Stimulated activated CD4-positive, alpha-beta T cell treated with anti-CD3 and anti-CD28 coated beads, Interleukin-1b, Interleukin-23, amount 100 ng/mL, for 48 hours (primary cell): Measurements from ENCODE around the gene GOLGA6L2.
"Not testable (repeated sequence)": the region's sequence is repeated elsewhere in the genome, so short reads cannot be mapped to it uniquely, and the experiment has no call there.

Source experiments
- DNase-seq: peaks from one replicate; pipeline ENCODE4 v3.0.0-alpha.2; 2020

The GOLGA6L2 gene

DNA sequence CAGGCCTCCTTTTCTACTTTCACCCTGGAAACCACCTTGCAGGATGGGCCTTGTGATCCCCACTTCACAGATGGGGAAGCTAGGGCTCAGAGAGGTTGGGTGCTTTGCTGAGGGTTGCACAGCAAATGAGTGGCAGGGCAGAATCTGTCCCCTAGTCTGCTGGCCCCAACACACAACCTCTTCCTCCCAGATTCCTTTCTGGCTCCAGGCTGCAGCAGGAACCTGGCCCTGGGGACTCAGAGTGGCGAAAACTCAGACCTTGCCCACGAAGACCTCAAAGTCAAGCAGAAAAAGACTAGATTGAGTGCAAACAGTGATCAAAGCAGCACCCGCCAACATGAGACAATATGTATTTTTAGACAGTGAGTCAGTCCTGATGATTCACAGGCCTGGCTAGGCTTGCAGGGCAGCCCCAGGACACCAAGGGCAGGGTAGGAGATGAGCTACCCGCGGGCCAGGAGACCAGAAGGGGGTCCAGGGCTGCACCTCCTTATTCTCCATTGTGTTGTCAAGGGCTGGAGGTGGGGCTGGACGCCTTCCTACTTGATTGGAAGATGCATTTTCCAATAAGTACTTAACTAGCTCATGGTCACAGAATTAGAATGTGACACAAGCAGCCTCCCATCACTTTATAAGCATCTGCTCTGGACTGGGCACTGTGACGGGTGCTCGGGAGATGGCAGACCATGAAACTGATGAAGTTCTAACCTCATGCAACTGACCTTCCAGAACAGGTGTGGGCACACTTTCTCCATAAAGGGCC, 23.9 kb downstream of the GOLGA6L2 start:
- no peak for DNase-seq

DNA sequence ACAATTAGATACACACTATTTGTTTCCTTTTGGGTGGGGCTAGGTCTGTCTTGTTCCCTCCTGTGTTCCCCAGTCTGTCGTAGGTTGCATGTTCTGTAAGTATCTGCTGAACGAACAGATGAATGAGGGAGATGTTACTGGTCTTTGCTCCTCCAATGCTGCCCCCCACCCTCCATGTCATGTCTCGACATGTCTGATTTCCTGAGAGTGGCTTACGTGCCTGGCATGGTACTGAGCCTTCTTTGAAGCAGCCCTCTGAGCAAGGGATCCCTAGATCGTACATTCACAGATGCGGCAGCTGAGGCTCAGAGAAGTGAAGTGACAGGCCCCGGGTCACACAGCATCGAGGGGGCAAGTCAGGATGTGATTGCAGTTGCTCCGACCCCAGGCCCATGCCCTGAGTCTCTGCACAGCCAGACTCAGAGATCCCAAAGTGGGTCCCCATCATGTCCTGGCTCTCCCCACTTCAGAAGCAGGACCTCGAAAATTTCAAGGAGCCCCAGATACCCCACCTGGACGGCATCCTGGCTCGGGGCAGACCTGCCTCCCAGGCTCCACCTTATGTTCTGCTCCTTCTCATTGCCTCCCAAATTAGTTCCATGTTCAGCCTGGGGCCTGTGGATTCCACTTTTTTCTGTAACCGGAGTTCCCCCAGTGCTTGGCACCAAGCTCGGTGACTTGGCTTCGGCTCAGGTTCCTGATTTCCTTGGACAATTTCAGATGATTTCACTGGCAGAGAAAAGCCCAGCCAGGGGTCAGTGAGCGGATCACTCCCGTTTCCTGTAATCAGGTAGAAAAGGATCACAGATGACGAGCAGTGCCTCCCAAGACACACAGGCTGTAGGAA, 24.7 kb downstream of the GOLGA6L2 start:
- DNase-seq = no peak

DNA sequence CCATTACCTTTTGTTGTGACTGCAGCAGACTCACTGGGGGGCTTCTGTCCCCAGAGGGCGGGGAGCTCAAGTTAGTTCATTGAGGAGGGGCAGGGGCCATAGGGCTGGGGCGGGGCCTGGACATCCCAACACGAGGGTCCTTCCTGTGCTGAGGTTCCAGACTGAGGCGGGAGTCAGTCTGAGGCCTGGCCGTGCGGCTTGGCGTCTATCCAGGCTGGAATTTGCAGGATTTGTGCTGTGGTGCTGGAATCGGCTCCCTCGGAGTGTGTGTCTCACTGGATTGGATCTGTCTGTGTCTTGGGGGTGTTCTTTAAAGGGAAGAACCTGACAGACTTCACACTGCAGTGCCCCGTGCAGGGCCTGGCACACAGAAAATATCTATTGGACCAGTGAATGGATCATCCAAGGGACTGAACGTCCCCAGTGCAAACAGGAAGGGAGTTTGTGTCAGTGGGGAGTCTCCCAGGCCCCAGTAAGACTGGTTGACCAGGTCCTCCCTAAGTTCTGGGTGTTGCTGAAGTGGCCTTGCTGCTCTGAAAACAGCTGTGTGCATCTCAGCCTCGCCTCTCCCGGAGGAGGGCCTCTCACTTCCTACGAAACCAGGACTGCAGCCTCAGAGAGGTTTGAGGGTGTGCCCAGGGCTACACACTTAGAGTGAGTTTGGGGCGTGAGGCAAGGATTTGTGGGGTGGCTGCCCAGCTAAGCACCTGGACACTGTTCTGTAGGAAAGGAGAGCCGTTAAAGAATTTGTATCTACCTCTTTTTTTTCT, 26.1 kb downstream of the GOLGA6L2 start:
- no peak for DNase-seq

DNA sequence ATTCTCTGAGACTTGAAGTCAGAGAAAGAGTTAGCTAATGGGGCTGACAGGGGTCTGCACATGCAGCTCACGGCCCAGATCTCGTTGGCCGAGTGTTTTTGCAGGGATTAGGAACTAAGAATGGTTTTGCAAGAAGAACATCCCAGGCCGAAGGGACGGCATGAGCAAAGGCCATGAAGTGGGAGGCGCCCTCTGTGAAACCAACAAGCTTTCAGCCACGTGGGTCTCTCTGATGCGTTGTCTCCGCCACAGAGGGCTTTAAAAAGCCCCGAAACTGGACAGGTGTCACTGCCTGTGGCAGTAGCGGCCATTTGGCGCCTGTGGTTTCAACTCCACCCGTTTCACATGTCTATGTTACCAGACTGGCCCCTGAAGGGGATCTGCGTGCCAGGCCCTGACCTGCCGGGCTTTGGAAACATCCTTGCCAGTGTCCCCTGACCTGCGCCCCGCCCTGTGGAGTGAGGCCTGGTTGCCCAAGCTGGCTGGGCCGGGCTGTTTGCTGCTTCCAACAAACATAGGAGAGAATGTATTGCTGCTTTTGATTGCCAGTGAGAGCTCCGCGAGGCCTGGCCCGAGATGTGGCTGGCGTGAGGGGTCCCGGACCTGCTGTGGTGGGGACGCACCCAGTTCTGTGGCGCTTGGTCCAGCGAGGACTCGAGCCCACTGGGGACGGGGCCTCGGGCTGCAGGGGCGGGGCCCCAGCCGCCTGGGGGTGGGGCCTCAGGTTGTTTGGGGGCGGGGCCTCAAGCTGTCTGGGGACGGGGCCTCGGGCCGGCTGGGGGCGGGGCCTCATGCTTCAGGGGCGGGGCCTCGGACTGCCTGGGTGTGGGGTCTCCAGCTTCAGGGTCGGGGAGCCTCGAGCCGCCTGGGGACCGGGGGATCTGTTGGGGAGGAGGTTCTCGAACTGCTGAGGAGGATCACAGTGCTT, 30.4 kb downstream of the GOLGA6L2 start:
- DNase-seq = no peak

DNA sequence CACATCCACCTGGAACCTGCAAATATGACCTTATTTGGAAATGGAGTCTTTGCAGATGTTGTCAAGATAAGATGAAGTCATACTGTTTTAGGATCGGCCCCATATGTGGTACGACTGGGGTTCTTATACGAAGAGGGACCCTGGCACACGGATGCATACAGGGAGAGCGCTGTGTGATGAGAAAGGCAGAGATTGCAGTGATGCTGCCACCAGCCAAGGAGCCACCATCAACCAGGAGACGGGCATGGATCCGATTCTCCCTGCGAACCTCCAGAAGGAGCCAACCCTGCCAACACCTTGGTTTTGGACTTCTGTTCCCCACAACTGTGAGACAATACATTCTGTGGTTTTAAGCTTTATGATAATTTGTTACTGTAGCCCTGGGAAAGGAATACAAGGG, 31.2 kb downstream of the GOLGA6L2 start:
- DNase-seq = not testable (repeated sequence)

DNA sequence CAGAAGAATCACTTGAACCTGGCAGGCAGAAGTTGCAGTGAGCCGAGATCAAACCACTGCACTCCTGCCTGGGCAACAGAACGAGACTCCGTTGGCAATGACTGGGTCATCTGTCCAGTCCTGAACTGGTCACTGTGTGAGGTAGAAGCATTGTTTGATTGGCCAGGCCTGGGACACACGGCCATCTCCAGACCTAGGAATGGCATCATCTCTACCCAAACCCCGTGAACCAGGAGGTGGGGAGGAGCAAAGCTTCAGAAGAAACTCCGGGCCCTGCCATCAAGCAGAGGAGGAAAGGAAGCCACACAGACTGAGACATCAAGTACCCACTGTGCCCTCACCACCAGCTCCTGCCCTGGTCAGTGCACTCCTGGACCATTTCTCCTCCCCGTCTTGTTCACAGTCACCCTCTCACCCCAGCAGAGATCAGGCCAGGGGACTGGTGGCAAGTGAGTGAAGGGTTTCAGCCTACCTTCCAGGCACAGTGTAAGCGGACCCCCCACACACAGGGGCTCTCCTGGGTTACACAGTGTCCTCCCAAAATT, 31.6 kb downstream of the GOLGA6L2 start:
- DNase-seq = no peak

DNA sequence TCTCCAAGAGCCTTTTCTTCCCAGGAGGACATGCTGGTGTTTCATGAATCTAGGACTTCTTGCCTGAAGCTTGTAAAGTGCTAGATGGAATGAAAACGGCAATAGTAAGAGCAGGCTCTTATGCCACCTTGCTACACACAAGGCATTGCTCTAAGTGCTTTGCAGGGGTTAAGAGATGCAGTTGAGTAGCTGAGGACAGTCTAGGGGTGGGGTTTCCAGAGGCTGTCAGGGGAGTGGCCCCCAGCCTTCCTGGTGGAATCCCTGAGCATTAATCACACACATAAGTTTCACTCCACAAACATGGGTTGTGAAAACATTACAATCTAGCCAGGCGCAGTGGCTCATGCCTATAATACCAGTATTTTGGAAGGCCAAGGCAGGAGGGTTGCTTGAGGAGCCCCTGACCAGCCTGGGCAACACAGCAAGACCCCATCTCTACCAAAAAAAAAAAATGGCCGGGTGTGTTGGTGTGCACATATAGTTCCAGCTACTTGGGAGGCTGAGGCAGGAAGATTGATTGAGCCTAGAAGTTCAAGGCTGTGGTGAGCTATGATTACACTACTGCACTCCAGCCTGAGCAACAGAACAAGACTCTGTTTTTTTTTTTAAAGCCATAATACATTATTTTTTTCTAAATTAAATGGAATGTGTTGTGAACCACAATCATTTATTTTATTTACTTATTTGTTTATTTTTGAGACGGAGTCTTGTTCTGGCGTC, 34.0 kb downstream of the GOLGA6L2 start:
- DNase-seq = not testable (repeated sequence)

DNA sequence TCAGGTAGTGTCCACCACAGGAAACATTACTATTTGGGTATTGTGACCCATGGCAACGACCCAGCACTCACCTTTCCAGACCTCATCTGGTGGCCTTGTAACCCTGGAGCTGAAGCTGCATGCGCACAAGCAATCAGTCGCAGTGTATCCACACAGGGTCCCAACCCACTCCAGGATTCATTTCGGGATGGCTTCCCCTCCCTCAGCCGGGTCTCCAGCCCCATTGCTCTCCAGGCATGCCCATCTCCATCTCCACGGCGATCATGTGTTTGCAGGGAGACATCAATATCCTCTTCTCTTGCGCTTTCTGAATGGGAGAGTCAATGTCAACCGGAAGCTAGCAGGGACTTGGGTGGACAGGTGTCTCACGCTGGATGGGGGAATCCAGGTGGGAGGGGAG, 35.2 kb downstream of the GOLGA6L2 start:
- DNase-seq = no peak

DNA sequence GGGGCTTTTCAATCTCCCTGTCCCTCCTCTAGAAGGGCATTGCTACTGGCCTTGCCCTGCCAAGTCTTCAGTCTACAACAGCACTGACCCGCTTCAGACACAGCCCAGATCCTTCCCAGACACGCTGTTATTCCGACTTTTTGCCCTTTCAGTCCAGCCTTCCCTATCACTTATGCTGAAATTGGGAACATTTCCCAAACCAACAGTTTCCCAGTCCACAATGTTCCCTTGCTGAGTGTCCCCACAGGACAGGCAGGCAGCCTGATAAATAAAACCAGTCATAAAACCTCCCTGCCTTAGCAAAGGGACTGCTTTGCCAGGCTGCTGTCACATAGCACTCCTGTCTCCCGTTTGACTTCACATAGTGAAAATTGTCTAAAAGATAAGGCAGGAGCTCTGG, 43.5 kb downstream of the GOLGA6L2 start:
- no peak for DNase-seq

DNA sequence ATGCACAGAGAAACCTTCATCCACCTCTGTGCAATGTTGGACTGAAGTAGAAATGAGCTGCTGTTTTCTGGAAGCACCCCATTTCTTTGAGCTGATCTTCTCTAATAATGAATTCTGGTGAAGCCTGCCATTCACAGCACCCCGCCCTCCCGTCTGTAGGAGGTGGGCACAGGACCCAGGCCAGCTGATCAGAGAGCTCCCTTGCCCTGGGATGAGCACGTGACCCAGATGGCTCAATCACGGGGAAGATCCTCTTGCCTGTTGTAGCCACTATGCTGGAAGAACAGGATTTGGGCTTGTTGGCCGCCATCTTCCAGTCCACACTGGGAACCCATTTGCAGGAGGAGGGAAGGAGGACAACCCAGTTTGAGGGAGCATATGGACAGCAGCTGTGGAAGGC, 44.5 kb downstream of the GOLGA6L2 start:
- no peak for DNase-seq

DNA sequence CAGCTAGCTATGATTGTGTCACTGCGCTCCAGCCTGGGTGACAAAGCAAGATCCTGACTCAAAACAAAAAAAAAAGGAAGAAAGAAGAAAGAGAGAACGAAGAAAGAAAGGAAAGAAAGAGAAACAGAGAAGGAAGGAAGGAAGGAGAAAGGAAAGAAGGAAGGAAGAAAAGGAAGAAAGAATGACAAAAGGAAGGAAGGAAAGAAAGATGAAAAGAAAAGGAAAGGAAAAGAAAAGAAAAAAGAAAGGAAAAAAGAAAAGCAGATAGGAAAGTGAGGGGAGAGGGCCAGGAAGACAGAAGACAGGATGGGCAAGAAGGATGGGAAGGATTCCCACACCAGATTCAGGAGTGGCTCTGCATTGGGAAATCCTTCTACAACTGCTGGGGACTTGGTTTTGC, 44.9 kb downstream of the GOLGA6L2 start:
- DNase-seq = no peak

DNA sequence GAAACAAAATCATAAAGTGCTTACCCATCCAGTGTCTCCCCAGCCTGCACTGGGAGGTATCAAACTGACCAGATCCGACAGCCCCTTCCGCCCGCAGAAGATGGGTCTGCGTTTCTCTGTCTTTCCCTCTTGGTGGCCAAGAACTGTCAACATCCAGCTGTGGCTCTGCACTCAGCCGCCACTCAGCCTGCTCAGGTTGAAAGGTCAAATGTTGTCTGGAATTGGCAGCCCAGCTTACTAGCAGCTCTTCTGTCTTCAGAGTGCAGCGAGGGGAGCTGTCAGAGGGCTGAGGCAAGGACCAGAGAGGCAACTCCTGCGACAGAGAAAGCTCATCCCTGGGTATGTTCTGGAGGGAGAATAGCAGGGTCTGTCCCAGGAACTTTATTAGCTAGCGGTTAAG, 45.4 kb downstream of the GOLGA6L2 start:
- DNase-seq = no peak

DNA sequence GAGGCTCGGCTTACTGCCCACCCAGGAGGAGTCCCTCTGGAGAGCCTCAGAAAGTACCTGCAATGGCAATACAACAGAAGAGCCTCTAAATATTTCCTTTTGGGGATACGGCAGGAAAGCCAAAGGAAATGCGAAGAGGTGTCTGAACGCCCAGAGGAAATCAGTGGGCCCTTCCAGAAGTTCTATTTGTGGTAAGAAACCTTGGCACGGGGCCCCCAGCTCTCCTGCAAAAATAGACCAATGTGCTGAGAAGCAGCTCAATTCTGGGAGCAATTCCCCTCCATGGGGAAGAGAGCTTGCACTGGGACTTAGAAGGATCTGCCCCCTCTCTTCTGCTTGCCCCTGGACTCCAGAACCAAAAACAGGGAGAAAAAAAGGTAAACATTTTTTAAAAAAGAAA, 47.8 kb downstream of the GOLGA6L2 start:
- not testable (repeated sequence) for DNase-seq

DNA sequence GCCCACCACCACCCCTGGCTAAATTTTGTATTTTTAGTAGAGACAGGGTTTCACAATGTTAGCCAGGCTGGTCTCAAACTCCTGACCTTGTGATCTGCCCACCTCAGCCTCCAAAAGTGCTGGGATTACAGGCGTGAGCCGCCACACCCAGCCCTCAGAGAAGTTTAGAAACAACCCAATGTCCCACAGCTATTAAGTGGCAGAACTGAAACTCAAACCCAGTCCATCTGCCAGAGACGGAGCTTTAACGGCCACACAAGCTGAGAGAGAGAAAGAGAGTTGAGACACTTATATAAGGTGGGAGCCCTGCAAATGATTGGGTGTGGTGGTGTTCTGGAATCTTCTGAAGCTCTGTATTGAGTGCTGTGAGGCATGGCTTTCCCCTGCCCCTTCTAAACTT, 48.7 kb downstream of the GOLGA6L2 start:
- DNase-seq = not testable (repeated sequence)

DNA sequence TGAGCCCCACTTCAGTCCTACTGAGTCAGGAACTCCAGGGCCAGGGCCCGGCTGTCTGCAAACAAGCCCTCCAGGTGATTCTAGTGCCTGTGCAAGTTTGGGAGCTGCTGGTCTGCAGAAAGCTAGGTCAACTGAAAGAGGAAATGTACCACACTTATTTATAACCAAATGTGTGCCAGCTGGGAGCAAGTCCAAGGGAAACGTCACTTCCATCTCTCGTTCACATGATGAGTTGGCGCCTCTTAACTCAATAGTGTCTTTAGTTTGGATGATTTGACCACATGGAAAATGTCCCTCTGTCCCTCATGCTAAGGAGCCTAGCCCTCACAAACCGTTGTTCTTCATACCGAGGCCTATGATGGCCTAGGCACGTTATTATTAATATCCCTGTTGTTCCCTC, 49.3 kb downstream of the GOLGA6L2 start:
- no peak for DNase-seq

DNA sequence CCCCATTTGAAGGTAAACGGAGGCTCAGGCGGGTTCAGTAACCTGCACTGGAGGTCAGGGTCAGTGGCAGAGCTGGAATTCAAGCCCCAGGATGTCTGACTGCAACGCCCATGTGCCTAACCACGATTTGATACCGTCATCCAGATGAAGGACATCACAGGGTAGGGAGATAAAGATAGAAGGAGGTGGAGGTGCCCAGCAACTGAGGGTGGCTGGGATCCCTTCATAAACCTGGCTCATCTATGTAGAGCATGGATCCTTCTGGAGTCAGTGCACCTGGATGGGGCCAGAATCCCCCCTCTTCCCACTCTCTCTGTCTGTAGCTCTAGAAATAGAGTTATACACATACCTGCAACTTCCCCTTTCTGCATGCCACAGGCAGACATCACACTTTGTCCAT, 51.2 kb downstream of the GOLGA6L2 start:
- DNase-seq = no peak

DNA sequence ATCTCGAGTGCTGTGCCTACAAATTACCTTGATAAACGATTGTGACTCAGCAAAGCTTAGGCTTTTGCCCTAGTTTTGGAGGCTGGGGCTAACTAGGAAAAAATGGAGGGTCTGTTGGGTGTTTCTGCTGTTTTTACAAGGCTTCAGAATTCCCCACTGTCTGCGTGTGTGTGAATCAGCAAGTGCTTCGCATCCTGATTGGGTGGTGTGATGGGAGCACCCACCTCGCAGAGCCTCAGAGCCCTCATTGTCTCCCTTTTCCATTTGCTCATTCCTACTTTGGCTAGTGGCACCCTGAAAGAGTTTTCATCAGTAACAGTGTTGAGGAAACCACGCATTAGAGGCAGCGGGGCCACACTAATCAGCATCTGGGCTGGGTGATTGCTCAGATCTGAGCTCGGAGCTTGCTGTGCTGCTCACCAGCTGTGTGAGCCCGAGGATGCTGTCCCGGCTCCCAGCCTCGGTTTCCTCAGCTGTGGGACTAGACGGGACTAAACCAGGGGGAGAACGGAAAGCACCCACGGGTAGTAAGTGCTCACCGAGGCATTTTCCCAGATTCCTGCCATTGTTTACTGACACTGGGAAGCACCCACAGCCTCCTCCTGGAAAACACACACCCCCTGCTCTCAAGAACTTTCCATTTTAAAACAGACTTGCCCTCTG, 51.9 kb downstream of the GOLGA6L2 start:
- DNase-seq = no peak
